GM23338 (cell line): ENCODE data around the gene PCIF1. TPM values are rescaled to one million over a fixed set of nuclear protein-coding genes. Genes with fewer than 3 reads are reported as not detected.

Experiments
- ATAC-seq: fragments of 200-7000 bp; cut with Tn5 transposase; 3 replicates; pipeline ENCODE4 v1.9.1; 2020
- DNase-seq: peaks from one replicate; pipeline ENCODE4 v3.0.0-alpha.2; 2015; ENCODE audit warnings: low spot score
- H2AFZ ChIP-seq: fragments of 200-600 bp; sonication (generic); 2 replicates; pipeline ENCODE4 v1.8.0; 2016; ENCODE audit warnings: antibody characterized with exemption, mild to moderate bottlenecking, moderate library complexity
- H3F3A ChIP-seq: fragments of 200-600 bp; sonication (generic); replicated peaks from 2 replicates; pipeline ENCODE4 v1.8.0; 2017; ENCODE audit warnings: antibody characterized with exemption, mixed run types, low read depth
- H3K27ac ChIP-seq: fragments of 200-600 bp; sonication (generic); 2 replicates; pipeline ENCODE4 v1.6.1; 2016; ENCODE audit warnings: low read depth
- H3K27me3 ChIP-seq: fragments of 200-600 bp; sonication (generic); 2 replicates; pipeline ENCODE4 v1.8.0; 2016; ENCODE audit warnings: mild to moderate bottlenecking, mixed run types, moderate library complexity; ENCODE audit not compliant: insufficient read depth
- H3K36me3 ChIP-seq: fragments of 200-600 bp; sonication (generic); 2 replicates; pipeline ENCODE4 v1.8.0; 2016; ENCODE audit warnings: mild to moderate bottlenecking; ENCODE audit not compliant: insufficient read depth
- H3K4me1 ChIP-seq: fragments of 200-600 bp; sonication (generic); 2 replicates; pipeline ENCODE4 v1.8.0; 2016; ENCODE audit warnings: mild to moderate bottlenecking, moderate library complexity; ENCODE audit not compliant: insufficient read depth
- H3K4me2 ChIP-seq: fragments of 200-600 bp; sonication (generic); 2 replicates; pipeline ENCODE4 v1.7.1; 2017; ENCODE audit warnings: mixed run types
- H3K4me3 ChIP-seq: fragments of 200-600 bp; sonication (generic); 2 replicates; pipeline ENCODE4 v1.6.1; 2016; ENCODE audit warnings: mixed run types
- H3K79me2 ChIP-seq: fragments of 200-600 bp; sonication (generic); replicated peaks from 2 replicates; pipeline ENCODE4 v1.8.0; 2017; ENCODE audit warnings: mild to moderate bottlenecking; ENCODE audit not compliant: insufficient read depth
- H3K9me2 ChIP-seq: fragments of 200-600 bp; sonication (generic); 2 replicates; pipeline ENCODE4 v1.8.0; 2017; ENCODE audit not compliant: insufficient read depth
- H4K20me1 ChIP-seq: fragments of 200-600 bp; sonication (generic); replicated peaks from 2 replicates; pipeline ENCODE4 v1.8.0; 2017; ENCODE audit warnings: mild to moderate bottlenecking; ENCODE audit not compliant: insufficient read depth
- H3K27ac Mint-ChIP-seq: 2 replicates; pipeline ENCODE4 v1.8.0; 2020; ENCODE audit warnings: inconsistent platforms, mild to moderate bottlenecking, moderate library complexity, mixed read lengths
- H3K27me3 Mint-ChIP-seq: 3 replicates; pipeline ENCODE4 v1.8.0; 2022; ENCODE audit warnings: low read depth, mild to moderate bottlenecking, moderate library complexity, mixed read lengths, inconsistent platforms; ENCODE audit not compliant: insufficient read depth, poor library complexity
- H3K36me3 Mint-ChIP-seq: 3 replicates; pipeline ENCODE4 v1.8.0; 2021; ENCODE audit warnings: low read depth, mild to moderate bottlenecking, inconsistent platforms, moderate library complexity, mixed read lengths
- H3K4me1 Mint-ChIP-seq: 3 replicates; pipeline ENCODE4 v1.8.0; 2020; ENCODE audit warnings: mild to moderate bottlenecking, inconsistent platforms, mixed read lengths
- H3K4me3 Mint-ChIP-seq: 3 replicates; pipeline ENCODE4 v1.8.0; 2021; ENCODE audit warnings: moderate library complexity, mild to moderate bottlenecking, inconsistent platforms, mixed read lengths
- H3K9me3 Mint-ChIP-seq: 3 replicates; pipeline ENCODE4 v1.8.0; 2020; ENCODE audit warnings: moderate library complexity, mild to moderate bottlenecking, inconsistent platforms, mixed read lengths
- CREB1 ChIP-seq: fragments of 250-450 bp; sonication (Bioruptor Pico); IDR thresholded peaks from 2 replicates; pipeline ENCODE4 v1.5.0; 2020; ENCODE audit warnings: low read depth, mild to moderate bottlenecking, moderate library complexity
- ETS1 ChIP-seq: IDR thresholded peaks from 2 replicates; pipeline ENCODE4 v1.6.1; 2016; ENCODE audit warnings: antibody characterized with exemption
- EZH2 ChIP-seq: fragments of 200-600 bp; sonication (generic); IDR thresholded peaks from one replicate; pipeline ENCODE4 v1.8.0; 2017; ENCODE audit warnings: antibody characterized with exemption, mild to moderate bottlenecking, low read depth; ENCODE audit not compliant: unreplicated experiment
- JUNB ChIP-seq: IDR thresholded peaks from one replicate; pipeline ENCODE4 v1.6.1; 2016; ENCODE audit warnings: antibody characterized with exemption; ENCODE audit not compliant: unreplicated experiment
- NANOG ChIP-seq: IDR thresholded peaks from 2 replicates; pipeline ENCODE4 v1.6.1; 2016; ENCODE audit warnings: antibody characterized with exemption, borderline replicate concordance
- POLR2AphosphoS5 ChIP-seq: IDR thresholded peaks from 2 replicates; pipeline ENCODE4 v1.6.1; 2016; ENCODE audit warnings: antibody characterized with exemption, low read depth
- REST ChIP-seq: IDR thresholded peaks from one replicate; pipeline ENCODE4 v1.6.1; 2018; ENCODE audit warnings: antibody characterized with exemption; ENCODE audit not compliant: unreplicated experiment
- STAT1 ChIP-seq: IDR thresholded peaks from one replicate; pipeline ENCODE4 v1.6.1; 2016; ENCODE audit warnings: antibody characterized with exemption; ENCODE audit not compliant: unreplicated experiment
- ZNF462 ChIP-seq: fragments of 250-450 bp; sonication (Bioruptor Pico); IDR thresholded peaks from 2 replicates; pipeline ENCODE4 v1.5.0; 2020; ENCODE audit warnings: mild to moderate bottlenecking, moderate library complexity
- polyA plus RNA-seq: library from polyadenylated mRNA; unstranded; fragments of >200 nt; fragmentation: Nextera tagmentation; extraction: Ambion mirVana; gene quantifications from 2 replicates; pipeline ENCODE4 v1.2.1, GENCODE V29; 2016
- total RNA-seq: library from RNA; depleted of rRNA; stranded (reverse); fragments of >200 nt; shearing (Covaris generic); gene quantifications from 2 replicates; pipeline ENCODE4 v1.2.3, GENCODE V29; 2014

The PCIF1 gene
- total and polyA plus RNA-seq, 2 experiments from 2014 or later = 26.1 to 28.3 TPM

GRCh38 chr20:45972500-45973183, 38.2 kb downstream of the PCIF1 start:
- Histone ChIP-seq H3K79me2 (no peaks in the 10 kb centered on the region), H3K4me1 (peaks cover 11% of the 10 kb centered on the region; the same call in 1 of the 2 replicates), H3K4me3 (peak overlapping the region; percentile 79), H4K20me1 (no peaks in the 10 kb centered on the region), H3K4me2 (peak overlapping the region; percentile 68), H2AFZ (no peak overlapping the region), H3K9me2 (no peaks in the 10 kb centered on the region), H3K27ac (peak overlapping the region; percentile 71), H3F3A (peaks cover 15% of the 10 kb centered on the region), H3K27me3 (no peaks in the 10 kb centered on the region), H3K36me3 (no peaks in the 10 kb centered on the region; the same call in 1 of the 2 replicates)
- TF ChIP-seq POLR2AphosphoS5 (0 out of 2 replicates have a peak, but pooled peaks have one; percentile 47), REST (no peak)
- H3K27me3 Mint-ChIP-seq = peaks cover 12% of the 10 kb centered on the region
- ATAC-seq (peak; percentile 86), DNase-seq (peak; percentile 96)
- 0 out of 3 replicates have a peak, but pooled peaks cover under 1% of the 10 kb centered on the region for H3K36me3 Mint-ChIP-seq
- peak overlapping the region; percentile 90 for H3K4me3 Mint-ChIP-seq
- H3K27ac Mint-ChIP-seq = peak overlapping the region; percentile 99
- H3K9me3 Mint-ChIP-seq = no peaks in the 10 kb centered on the region; the same call in 2 of the 3 replicates
- H3K4me1 Mint-ChIP-seq = peaks cover 15% of the 10 kb centered on the region

GRCh38 chr20:45974896-45975565, 40.5 kb downstream of the PCIF1 start:
- Mint-ChIP-seq H3K9me3 (no peaks in the 10 kb centered on the region; the same call in 2 of the 3 replicates), H3K36me3 (no peaks in the 10 kb centered on the region), H3K27me3 (peaks cover 12% of the 10 kb centered on the region), H3K4me3 (no peak overlapping the region), H3K27ac (peak overlapping the region; percentile 31; the same call in 1 of the 2 replicates), H3K4me1 (peaks cover 12% of the 10 kb centered on the region)
- Histone ChIP-seq H3K9me2 (no peaks in the 10 kb centered on the region), H3K27me3 (no peaks in the 10 kb centered on the region), H3K4me2 (no peak overlapping the region), H3K4me1 (peaks cover 9% of the 10 kb centered on the region; the same call in 1 of the 2 replicates), H3K4me3 (no peak overlapping the region), H3F3A (peaks cover 13% of the 10 kb centered on the region), H4K20me1 (no peaks in the 10 kb centered on the region), H3K79me2 (no peaks in the 10 kb centered on the region), H2AFZ (no peak overlapping the region), H3K27ac (no peak overlapping the region), H3K36me3 (no peaks in the 10 kb centered on the region; the same call in 1 of the 2 replicates)
- ATAC-seq (no peak), DNase-seq (no peak)
- TF ChIP-seq JUNB = no peak
- TF ChIP-seq EZH2 = no peak
- no peak for TF ChIP-seq POLR2AphosphoS5
- no peak for TF ChIP-seq CREB1 (CRISPR knock-in tag)
- TF ChIP-seq STAT1 = no peak
- no peak for TF ChIP-seq ETS1
- TF ChIP-seq NANOG = no peak
- no peak for TF ChIP-seq ZNF462 (CRISPR knock-in tag)
